Activated T-helper 1 cell treated with anti-CD3 and anti-CD28 coated beads, Interleukin-12 subunit alpha, Interleukin-12 subunit beta, Interleukin-2, Interleukin-4 antibody, amounts not matched to agents 30 ng/mL and 10 ng/mL and 1 ng/mL, durations not matched to agents 14 hours and 24 hours and 36 hours (primary cell): ENCODE data around the gene REV1. TPM values are rescaled to one million over a fixed set of nuclear protein-coding genes. Genes with fewer than 3 reads are reported as not detected.
"Not testable (repeated sequence)": the region's sequence is repeated elsewhere in the genome, so short reads cannot be mapped to it uniquely, and the experiment has no call there.

Experiments used
- DNase-seq: peaks from one replicate; pipeline ENCODE4 v3.0.0; 2021; ENCODE audit warnings: low spot score
- H3K27ac Mint-ChIP-seq: one replicate; pipeline ENCODE4 v1.8.0; 2021; ENCODE audit warnings: mild to moderate bottlenecking, mixed read lengths
- H3K27me3 Mint-ChIP-seq: one replicate; pipeline ENCODE4 v1.8.0; 2022; ENCODE audit warnings: mild to moderate bottlenecking, moderate library complexity, mixed read lengths; ENCODE audit not compliant: insufficient read depth
- H3K36me3 Mint-ChIP-seq: one replicate; pipeline ENCODE4 v1.8.0; 2021; ENCODE audit warnings: low read depth, mixed read lengths
- H3K4me1 Mint-ChIP-seq: one replicate; pipeline ENCODE4 v1.8.0; 2021; ENCODE audit warnings: low read depth, mixed read lengths
- H3K4me3 Mint-ChIP-seq: one replicate; pipeline ENCODE4 v1.8.0; 2021; ENCODE audit warnings: mild to moderate bottlenecking, moderate library complexity, mixed read lengths
- H3K9me3 Mint-ChIP-seq: one replicate; pipeline ENCODE4 v1.8.0; 2021; ENCODE audit warnings: mixed read lengths
- intact Hi-C: fragments of 100-400 bp; cut with micrococcal nuclease; formaldehyde crosslinking; loops from one replicate; pipeline ENCODE4 v1.15.1; 2024
- total RNA-seq: library from RNA; stranded (reverse); gene quantifications from 2 replicates; pipeline ENCODE4 v1.2.3, GENCODE V29; 2022

REV1 gene
- total RNA-seq, 1 donor from 2014 or later, result 49.6 TPM

DNA sequence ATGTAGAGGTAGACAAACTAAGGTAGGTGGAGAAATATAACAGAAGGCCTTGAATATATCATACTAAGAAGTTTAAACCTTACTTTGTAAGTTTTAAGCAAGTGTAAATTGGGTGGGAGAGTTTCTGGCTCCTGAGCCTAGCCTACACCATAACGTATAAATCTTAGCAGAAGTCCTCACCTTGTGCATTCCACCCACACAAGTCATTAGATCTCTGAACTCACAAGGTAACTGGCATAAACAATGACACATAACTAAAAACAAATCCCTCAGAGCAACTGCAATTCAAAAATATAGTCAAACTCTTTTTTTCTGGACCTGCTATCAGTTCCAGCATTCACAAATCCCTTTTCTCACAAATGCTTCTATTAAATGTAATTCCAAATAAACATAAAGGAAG lies 9.4 kb downstream of the REV1 start:
- Mint-ChIP-seq H3K27me3 (no peaks in the 10 kb centered on the region), H3K9me3 (no peaks in the 10 kb centered on the region), H3K4me1 (peaks cover 35% of the 10 kb centered on the region), H3K27ac (peak overlapping the region; percentile 9), H3K4me3 (no peak overlapping the region), H3K36me3 (peaks cover 8% of the 10 kb centered on the region)
- DNase-seq, result no peak
- intact Hi-C loops, result loop anchor here (10.0 kb wide), 1 partner anchor 876 kb away; the partner anchor contains the start of genes COA5 and UNC50

DNA sequence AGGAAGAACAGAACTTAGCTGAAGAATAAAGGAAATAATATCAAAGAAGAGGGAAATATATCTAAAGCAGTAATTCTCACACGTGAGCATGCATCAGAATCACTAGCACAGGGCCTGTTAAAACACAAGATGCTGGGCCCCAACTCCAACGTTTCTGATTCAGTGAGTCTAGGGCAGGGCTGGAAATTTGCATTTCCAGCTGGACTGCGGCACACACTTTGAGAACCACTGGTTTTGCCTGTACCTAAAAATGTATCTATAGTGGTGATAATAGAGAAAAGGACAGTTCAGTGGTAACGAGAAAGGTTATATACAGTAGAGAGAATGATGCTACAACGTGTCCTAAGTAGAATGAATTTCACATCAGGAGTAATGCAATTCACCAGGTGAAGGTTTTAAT lies 11.2 kb downstream of the REV1 start:
- Mint-ChIP-seq H3K9me3 (no peaks in the 10 kb centered on the region), H3K4me3 (no peak overlapping the region), H3K27ac (no peak overlapping the region), H3K36me3 (peaks cover 6% of the 10 kb centered on the region), H3K27me3 (no peaks in the 10 kb centered on the region), H3K4me1 (peaks cover 38% of the 10 kb centered on the region)
- intact Hi-C loops, result no loop called here
- no peak for DNase-seq

DNA sequence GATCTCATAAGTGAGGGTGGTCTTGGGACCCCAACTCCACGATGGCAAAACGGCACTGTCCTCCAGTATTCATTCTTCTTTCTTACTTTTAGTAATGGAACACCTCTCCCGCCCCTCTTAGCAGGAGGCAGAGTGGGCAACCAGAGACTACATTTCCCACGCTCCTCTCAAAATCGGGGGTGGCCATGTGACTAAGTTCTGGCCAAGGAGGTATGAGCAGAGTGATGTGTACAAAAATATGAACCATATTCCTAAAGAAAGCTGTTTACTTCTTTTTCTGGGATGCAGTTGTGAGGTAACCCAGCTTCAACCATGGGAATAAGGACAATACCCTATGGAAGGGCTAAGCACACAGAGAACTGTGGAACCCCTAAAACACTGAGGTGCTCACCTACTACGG lies 12.8 kb downstream of the REV1 start:
- no peaks in the 10 kb centered on the region for H3K27me3 Mint-ChIP-seq
- intact Hi-C loops, result no loop called here
- no peak overlapping the region for H3K27ac Mint-ChIP-seq

DNA sequence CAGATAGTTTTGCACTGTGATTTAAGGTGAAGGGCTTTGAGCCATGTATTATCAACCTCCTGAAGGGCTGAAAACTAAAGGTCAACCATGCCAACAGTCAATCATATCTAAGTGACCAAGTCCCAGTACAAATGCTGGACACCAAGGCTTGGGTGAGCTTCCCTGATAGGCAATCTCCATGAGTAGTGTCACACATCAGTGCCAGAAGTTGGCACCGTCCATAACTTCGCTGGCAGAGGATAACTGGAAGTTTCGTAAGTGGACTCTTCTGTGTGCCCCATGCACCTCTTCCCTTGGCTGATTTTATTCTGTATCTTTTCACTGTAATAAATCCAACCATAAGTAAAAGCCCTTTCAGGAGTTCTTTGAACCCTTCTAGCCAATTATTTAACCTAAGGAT lies 13.2 kb downstream of the REV1 start:
- Mint-ChIP-seq H3K36me3 (peaks cover 4% of the 10 kb centered on the region), H3K27me3 (no peaks in the 10 kb centered on the region), H3K4me1 (peaks cover 32% of the 10 kb centered on the region), H3K27ac (no peak overlapping the region), H3K4me3 (no peak overlapping the region), H3K9me3 (no peaks in the 10 kb centered on the region)
- DNase-seq, result no peak
- intact Hi-C loops, result no loop called here

More for the DNA sequence above, 12.8 kb downstream of the REV1 start:
- Mint-ChIP-seq H3K36me3 (peaks cover 4% of the 10 kb centered on the region), H3K9me3 (no peaks in the 10 kb centered on the region), H3K4me3 (no peak overlapping the region), H3K4me1 (peaks cover 33% of the 10 kb centered on the region)
- DNase-seq, result no peak

DNA sequence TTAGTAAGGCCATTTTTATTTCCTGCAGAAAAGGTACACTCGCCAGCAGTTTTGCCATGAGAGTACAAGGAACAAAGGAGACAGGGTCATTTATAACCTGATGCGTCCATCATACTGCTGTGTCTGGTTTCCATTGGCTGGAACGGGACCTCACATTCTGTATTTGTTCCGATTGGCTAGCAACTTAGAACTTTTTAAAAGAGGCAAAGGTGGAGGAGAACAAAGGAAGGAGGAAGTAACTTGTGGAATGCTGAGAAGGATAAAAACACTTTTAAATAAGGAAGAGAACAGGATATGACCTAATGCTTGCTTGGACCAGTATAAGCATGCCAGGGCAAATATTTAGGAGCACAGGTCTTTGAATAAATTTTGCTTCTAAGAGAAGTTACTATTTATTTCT lies 14.7 kb downstream of the REV1 start:
- peaks cover 23% of the 10 kb centered on the region for H3K4me1 Mint-ChIP-seq
- H3K4me3 Mint-ChIP-seq, H3K27ac Mint-ChIP-seq, H3K27me3 Mint-ChIP-seq, H3K36me3 Mint-ChIP-seq, DNase-seq, H3K9me3 Mint-ChIP-seq, intact Hi-C loops: not testable (repeated sequence)

DNA sequence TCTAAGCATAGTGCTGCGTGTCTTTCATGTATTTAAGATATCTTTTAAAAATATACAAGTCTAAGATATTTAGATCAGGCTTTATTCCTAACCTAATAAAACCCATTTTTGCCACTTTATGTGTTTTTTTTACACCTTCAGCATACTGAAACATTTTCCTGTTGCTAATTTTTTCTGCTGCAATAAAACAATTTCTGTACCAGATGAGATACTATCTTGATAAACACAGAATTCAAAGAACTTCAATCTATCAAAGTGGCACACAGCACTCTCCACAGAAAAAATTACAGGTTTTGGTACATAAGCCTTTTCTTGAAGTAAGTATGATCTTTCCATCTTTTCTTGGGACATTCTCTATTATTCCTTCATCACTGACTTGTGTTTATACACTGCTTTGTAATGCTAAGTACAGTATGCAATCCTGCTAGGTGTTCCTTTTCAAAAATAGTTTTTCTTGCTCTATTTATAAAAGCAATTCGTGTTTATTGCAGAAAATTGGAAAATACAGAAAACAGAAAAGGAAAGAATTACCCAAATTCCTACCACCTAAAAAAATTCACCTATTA lies 16.2 kb downstream of the REV1 start:
- H3K27me3 Mint-ChIP-seq, result no peaks in the 10 kb centered on the region
- intact Hi-C loops, result no loop called here
- no peak overlapping the region for H3K27ac Mint-ChIP-seq

DNA sequence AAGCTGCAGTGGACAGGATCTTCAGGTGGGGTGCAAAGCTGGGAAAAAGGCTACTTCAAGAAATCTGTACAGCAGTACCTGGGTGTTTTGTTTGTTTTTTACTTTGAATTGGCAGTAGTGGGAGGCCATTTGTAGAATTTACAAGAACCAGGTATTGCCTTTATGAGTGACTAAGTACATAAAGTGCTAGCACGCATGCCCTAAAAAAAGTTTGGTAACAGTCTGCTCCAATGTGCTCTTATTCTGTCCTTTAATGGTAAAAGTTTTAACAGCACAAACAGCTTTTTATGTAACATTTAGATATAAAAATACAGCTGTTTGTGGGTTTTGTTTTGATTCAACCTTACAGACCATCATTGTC lies 17.2 kb downstream of the REV1 start:
- DNase-seq, result no peak
- H3K36me3 Mint-ChIP-seq, result peaks cover 6% of the 10 kb centered on the region
- intact Hi-C loops, result no loop called here
- peaks cover 16% of the 10 kb centered on the region for H3K4me1 Mint-ChIP-seq
- no peak overlapping the region for H3K4me3 Mint-ChIP-seq
- no peaks in the 10 kb centered on the region for H3K27me3 Mint-ChIP-seq
- H3K9me3 Mint-ChIP-seq, result no peaks in the 10 kb centered on the region
- H3K27ac Mint-ChIP-seq, result no peak overlapping the region

More for the DNA sequence above, 16.2 kb downstream of the REV1 start:
- DNase-seq, result no peak
- Mint-ChIP-seq H3K4me1 (peaks cover 20% of the 10 kb centered on the region), H3K4me3 (no peak overlapping the region), H3K9me3 (no peaks in the 10 kb centered on the region), H3K36me3 (peaks cover 6% of the 10 kb centered on the region)

DNA sequence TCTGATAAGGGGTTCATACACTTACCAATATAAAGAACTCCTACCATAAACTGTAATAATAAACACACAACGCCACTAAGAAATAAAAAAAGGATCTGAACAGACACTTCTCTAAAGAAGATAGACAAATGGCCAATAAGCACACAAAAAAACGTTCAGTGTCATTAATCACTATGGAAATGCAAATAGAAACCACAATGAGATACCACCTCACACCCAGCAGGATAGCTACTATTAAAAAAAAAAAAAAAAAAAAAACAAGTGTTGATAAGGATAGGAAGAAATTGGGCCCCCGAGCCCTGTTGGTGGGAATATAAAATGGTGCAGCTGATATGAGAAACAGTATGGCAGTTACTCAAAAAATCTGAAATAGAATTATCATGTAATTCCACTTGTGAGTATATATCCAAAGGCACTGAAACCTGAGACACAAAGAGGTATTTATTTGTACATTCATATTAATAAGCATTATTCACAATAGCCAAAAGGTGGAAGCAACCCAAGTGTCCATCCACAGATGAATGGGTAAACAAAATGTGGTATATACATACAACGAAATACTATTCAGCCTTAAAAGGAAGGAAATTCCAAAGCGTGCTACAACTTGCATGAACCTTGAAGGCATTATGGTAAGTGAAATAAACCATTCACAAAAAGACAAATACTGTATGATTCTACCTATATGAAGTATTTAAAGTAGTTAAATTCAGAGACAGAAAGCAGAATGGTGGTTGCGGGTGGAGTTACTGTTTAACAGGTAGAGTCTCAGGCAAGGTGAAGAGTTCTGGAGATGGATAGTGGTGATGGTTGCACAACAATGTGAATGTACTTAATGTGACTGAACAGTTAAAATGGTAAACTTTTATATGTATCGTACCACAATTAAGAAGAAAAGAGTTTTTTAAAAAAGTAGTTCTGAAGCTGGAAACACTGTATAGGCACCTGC lies 17.9 kb downstream of the REV1 start:
- Mint-ChIP-seq H3K36me3 (peaks cover 6% of the 10 kb centered on the region), H3K4me1 (peaks cover 16% of the 10 kb centered on the region), H3K27ac (no peak overlapping the region), H3K27me3 (no peaks in the 10 kb centered on the region), H3K4me3 (no peak overlapping the region), H3K9me3 (no peaks in the 10 kb centered on the region)
- intact Hi-C loops, result no loop called here
- DNase-seq, result no peak

DNA sequence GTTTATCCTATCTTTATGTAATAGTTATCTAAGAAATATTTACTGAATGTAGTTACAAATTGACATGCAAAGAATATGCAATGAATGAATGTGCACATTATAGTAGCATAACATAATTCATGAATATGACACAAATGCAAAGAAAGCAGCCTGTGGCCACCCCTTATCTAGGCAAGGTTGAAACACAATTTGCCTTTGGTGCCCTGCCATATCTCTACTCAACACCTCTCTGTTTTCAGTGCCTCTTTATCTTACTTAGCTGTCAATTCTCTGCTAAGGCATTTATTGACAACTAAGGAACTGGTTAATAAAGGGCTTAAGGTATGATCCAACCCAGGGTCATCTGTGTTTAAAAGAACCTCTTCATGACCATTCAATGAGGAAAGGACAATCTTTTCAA lies 18.9 kb downstream of the REV1 start:
- Mint-ChIP-seq H3K4me3 (no peak overlapping the region), H3K27me3 (no peaks in the 10 kb centered on the region), H3K27ac (no peak overlapping the region), H3K9me3 (no peaks in the 10 kb centered on the region), H3K36me3 (peaks cover 6% of the 10 kb centered on the region), H3K4me1 (peaks cover 16% of the 10 kb centered on the region)
- intact Hi-C loops, result no loop called here
- DNase-seq, result no peak

DNA sequence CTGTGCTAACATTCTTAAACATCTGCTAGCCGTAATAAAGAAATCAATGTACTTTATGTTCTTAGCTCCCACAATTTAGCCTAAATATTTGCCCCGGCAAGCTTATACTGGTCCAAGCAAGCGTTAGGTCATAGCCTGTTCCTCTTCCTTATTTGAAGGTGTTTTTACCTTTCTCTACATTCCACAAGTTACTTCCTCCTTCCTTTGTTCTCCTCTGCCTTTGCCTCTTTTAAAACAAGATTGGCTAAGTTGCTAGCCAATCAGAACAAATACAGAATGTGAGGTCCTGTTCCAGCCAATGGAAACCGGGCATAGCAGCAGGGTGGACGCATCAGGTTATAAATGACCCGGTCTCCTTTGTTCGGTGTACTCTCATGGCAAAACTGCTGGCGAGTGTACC lies 19.4 kb downstream of the REV1 start:
- H3K27me3 Mint-ChIP-seq, H3K9me3 Mint-ChIP-seq, DNase-seq, intact Hi-C loops, H3K4me3 Mint-ChIP-seq, H3K36me3 Mint-ChIP-seq, H3K27ac Mint-ChIP-seq: not testable (repeated sequence)
- H3K4me1 Mint-ChIP-seq, result peaks cover 16% of the 10 kb centered on the region

DNA sequence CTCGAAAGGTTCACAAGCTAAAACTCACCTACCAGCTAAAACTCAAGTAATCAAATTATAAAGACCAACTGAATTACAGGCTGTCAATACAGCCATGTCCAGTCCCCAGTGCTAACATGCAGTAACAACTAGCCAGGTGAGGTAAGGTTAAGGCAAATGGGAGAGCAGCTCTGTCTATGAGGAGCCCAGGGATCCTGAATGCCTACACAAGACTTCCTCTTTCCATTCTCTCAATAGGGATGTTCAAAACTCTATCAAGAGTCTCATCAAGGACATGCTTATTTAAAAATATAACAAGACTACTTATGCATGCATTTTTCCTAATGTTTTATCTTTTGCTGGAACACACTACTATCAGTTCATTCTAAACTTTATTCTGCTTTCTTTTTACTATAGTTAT lies 20.4 kb downstream of the REV1 start:
- Mint-ChIP-seq H3K36me3 (peaks cover 6% of the 10 kb centered on the region), H3K4me1 (peaks cover 13% of the 10 kb centered on the region), H3K4me3 (no peak overlapping the region), H3K27ac (no peak overlapping the region), H3K27me3 (no peaks in the 10 kb centered on the region), H3K9me3 (no peaks in the 10 kb centered on the region)
- no peak for DNase-seq
- intact Hi-C loops, result no loop called here

DNA sequence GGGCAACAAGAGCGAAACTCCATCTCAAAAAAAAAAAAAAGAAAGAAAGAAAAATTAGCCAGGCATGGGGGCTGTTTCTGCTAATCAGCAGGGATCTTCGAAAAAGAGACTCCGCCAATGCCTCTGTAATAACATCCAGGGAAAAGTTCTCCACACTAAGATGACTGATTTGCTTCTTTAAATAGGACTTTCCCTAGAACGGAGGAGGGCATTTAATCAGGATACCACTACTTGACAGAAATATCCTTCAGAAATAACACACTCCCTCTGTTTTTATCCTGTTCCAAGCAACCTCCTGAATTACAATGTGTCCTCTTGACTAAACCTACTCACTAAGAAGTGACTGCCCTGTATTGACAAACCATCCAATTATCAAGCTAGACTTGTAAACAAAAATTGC lies 21.7 kb downstream of the REV1 start:
- intact Hi-C loops, result no loop called here
- DNase-seq, result no peak

DNA sequence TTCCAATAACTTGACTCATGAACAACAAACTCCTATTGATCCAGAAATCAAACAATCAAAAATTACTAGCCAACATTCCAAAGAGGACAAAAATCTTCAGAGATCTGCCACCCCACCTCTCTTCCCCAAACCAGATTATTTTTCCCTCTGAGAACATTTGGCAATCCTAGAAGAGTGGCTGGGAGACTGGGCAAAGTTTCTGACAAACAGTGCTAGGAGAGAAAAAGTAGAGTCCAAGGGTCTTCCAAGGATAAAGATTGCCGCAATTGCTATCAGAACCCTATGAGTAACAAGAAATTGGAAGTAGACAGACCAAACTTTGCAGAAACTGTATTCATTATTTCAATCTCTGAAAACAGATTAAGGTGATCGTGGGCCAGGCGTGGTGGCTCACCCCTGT lies 22.4 kb downstream of the REV1 start:
- no peaks in the 10 kb centered on the region for H3K9me3 Mint-ChIP-seq
- H3K27ac Mint-ChIP-seq, result no peak overlapping the region
- H3K4me1 Mint-ChIP-seq, result peaks cover 4% of the 10 kb centered on the region
- no peaks in the 10 kb centered on the region for H3K27me3 Mint-ChIP-seq
- H3K4me3 Mint-ChIP-seq, result no peak overlapping the region
- intact Hi-C loops, result no loop called here
- DNase-seq, result no peak
- peaks cover 6% of the 10 kb centered on the region for H3K36me3 Mint-ChIP-seq

More for the DNA sequence above, 21.7 kb downstream of the REV1 start:
- no peak overlapping the region for H3K27ac Mint-ChIP-seq
- H3K27me3 Mint-ChIP-seq, result no peaks in the 10 kb centered on the region
- H3K9me3 Mint-ChIP-seq, result no peaks in the 10 kb centered on the region
- H3K4me3 Mint-ChIP-seq, result no peak overlapping the region
- H3K36me3 Mint-ChIP-seq, result peaks cover 6% of the 10 kb centered on the region
- H3K4me1 Mint-ChIP-seq, result peaks cover 4% of the 10 kb centered on the region
